ENCODE results near the gene HABP4. TPM values are rescaled to one million over a fixed set of nuclear protein-coding genes. Genes with fewer than 3 reads are reported as not detected.

HABP4 gene
- total and polyA plus RNA-seq, 2 experiments from 2014 or later, result 41.0 to 69.6 TPM

GRCh38 chr9:96436456-96437126 is 13.4 kb upstream of the HABP4 start:
- H3K27ac ChIP-seq, result no peak overlapping the region
- no peak for TF ChIP-seq CTCF (IDR thresholded peaks at IDR 0.05; ENCODE audit: low read depth, low read length)
- no peaks in the 10 kb centered on the region for H3K4me1 ChIP-seq (ENCODE audit: low read depth)
- no peaks in the 10 kb centered on the region for H3K36me3 ChIP-seq
- no peak overlapping the region for H3K4me3 ChIP-seq
- DNase-seq (ENCODE audit: low read depth in 1 of 2, low spot score in 1 of 2), result no peak
- no peaks in the 10 kb centered on the region for H3K27me3 ChIP-seq
- no peaks in the 10 kb centered on the region for H3K9me3 ChIP-seq (ENCODE audit: low read depth)

GRCh38 chr9:96437454-96437853 is 12.5 kb upstream of the HABP4 start:
- no peak for TF ChIP-seq CTCF (IDR thresholded peaks at IDR 0.05; ENCODE audit: low read depth, low read length)
- Histone ChIP-seq H3K36me3 (no peaks in the 10 kb centered on the region), H3K9me3 (ENCODE audit: low read depth) (no peaks in the 10 kb centered on the region), H3K27me3 (no peaks in the 10 kb centered on the region), H3K4me3 (no peak overlapping the region), H3K4me1 (ENCODE audit: low read depth) (no peaks in the 10 kb centered on the region), H3K27ac (no peak overlapping the region)
- no peak for DNase-seq (ENCODE audit: low read depth in 1 of 2, low spot score in 1 of 2)

- Histone ChIP-seq H3K9me3 (ENCODE audit: low read depth) (no peaks in the 10 kb centered on the region), H3K4me1 (ENCODE audit: low read depth) (no peaks in the 10 kb centered on the region), H3K27ac (no peak overlapping the region), H3K27me3 (no peaks in the 10 kb centered on the region), H3K36me3 (no peaks in the 10 kb centered on the region), H3K4me3 (no peak overlapping the region)
- no peak for DNase-seq (ENCODE audit: low read depth in 1 of 2, low spot score in 1 of 2)
- TF ChIP-seq CTCF (IDR thresholded peaks at IDR 0.05; ENCODE audit: low read depth, low read length), result no peak
Observed at GRCh38 chr9:96440671-96441199, 9.2 kb upstream of the HABP4 start.

GRCh38 chr9:96441798-96442445 is 8.0 kb upstream of the HABP4 start:
- Histone ChIP-seq H3K4me3 (no peak overlapping the region), H3K9me3 (ENCODE audit: low read depth) (no peaks in the 10 kb centered on the region), H3K36me3 (no peaks in the 10 kb centered on the region), H3K27me3 (no peaks in the 10 kb centered on the region), H3K27ac (no peak overlapping the region), H3K4me1 (ENCODE audit: low read depth) (no peaks in the 10 kb centered on the region)
- peak; percentile 38 to 51 for DNase-seq (ENCODE audit: low read depth in 1 of 2, low spot score in 1 of 2)
- peak; percentile 39 for TF ChIP-seq CTCF (IDR thresholded peaks at IDR 0.05; ENCODE audit: low read depth, low read length)

- no peak overlapping the region for H3K4me3 ChIP-seq
Observed at GRCh38 chr9:96442491-96442890, 7.5 kb upstream of the HABP4 start.

More at GRCh38 chr9:96442491-96442890, 7.5 kb upstream of the HABP4 start:
- no peak for TF ChIP-seq CTCF (IDR thresholded peaks at IDR 0.05; ENCODE audit: low read depth, low read length)
- Histone ChIP-seq H3K27ac (no peak overlapping the region), H3K4me1 (ENCODE audit: low read depth) (no peaks in the 10 kb centered on the region), H3K9me3 (ENCODE audit: low read depth) (no peaks in the 10 kb centered on the region), H3K36me3 (no peaks in the 10 kb centered on the region), H3K27me3 (no peaks in the 10 kb centered on the region)
- DNase-seq (ENCODE audit: low read depth in 1 of 2, low spot score in 1 of 2), result no peak
